Urinary bladder (tissue), 4 donors: Measurements from ENCODE around the gene ACTR6. TPM values are rescaled to one million over a fixed set of nuclear protein-coding genes. Genes with fewer than 3 reads are reported as not detected.

Experiments
- DNase-seq: peaks from one replicate; pipeline ENCODE4 v3.0.0-alpha.2; 2015; ENCODE audit errors: extremely low spot score
- H3K27ac ChIP-seq: one replicate; pipeline ENCODE4 v1.5.1; 2013; ENCODE audit warnings: low read depth, mild to moderate bottlenecking, moderate library complexity
- H3K36me3 ChIP-seq: one replicate; pipeline ENCODE4 v1.6.1; 2013; ENCODE audit warnings: mild to moderate bottlenecking, moderate library complexity; ENCODE audit not compliant: insufficient read depth
- H3K4me1 ChIP-seq: one replicate; pipeline ENCODE4 v1.6.1; 2013; ENCODE audit warnings: mild to moderate bottlenecking, moderate library complexity; ENCODE audit not compliant: insufficient read depth
- H3K4me3 ChIP-seq: one replicate; pipeline ENCODE4 v1.5.1; 2013; ENCODE audit warnings: low read depth, low read length
- WGBS: extraction: QIAGEN DNeasy Blood & Tissue Kit; methylation state at CpG from one replicate; pipeline ENCODE4 v1.1.7; 2013; 5-methylcytosine and 5-hydroxymethylcytosine counted together
- polyA plus RNA-seq: library from polyadenylated mRNA; stranded (reverse); fragments of 200-250 nt; gene quantifications from one replicate; pipeline ENCODE4 v1.2.3, GENCODE V29; 2013
- total RNA-seq: library from RNA; depleted of rRNA; stranded (reverse); fragments of >200 nt; gene quantifications from one replicate; pipeline ENCODE4 v1.2.3, GENCODE V29; 2014
- donor health status: healthy with polysubstance abuse.
- donor health status: healthy.

The ACTR6 gene
- total and polyA plus RNA-seq, 2 donors: 23.5 to 31.8 TPM

- Histone ChIP-seq H3K36me3 (no peaks in the 10 kb centered on the region), H3K4me1 (no peaks in the 10 kb centered on the region), H3K27ac (no peak overlapping the region), H3K4me3 (no peak overlapping the region)
- 86% methylated on average over 13 of the region's 13 CpGs for WGBS
- no peak for DNase-seq
Observed at GRCh38 chr12:100189636-100190394, 10.8 kb upstream of the ACTR6 start.

- Histone ChIP-seq H3K36me3 (no peaks in the 10 kb centered on the region), H3K4me1 (no peaks in the 10 kb centered on the region), H3K4me3 (no peak overlapping the region), H3K27ac (no peak overlapping the region)
- DNase-seq: no peak
- 96% methylated on average over 1 of the region's 1 CpG for WGBS
Observed at GRCh38 chr12:100193085-100193484, 7.5 kb upstream of the ACTR6 start.

- WGBS: 92% methylated on average over 4 of the region's 4 CpGs
Observed at GRCh38 chr12:100197486-100197885, 3.1 kb upstream of the ACTR6 start.

GRCh38 chr12:100199023-100199346 is 1.6 kb upstream of the ACTR6 start:
- H3K27ac ChIP-seq: no peak overlapping the region
- WGBS: 43% methylated on average over 6 of the region's 6 CpGs
- H3K36me3 ChIP-seq: no peaks in the 10 kb centered on the region
- peak overlapping the region; percentile 93 for H3K4me3 ChIP-seq
- no peaks in the 10 kb centered on the region for H3K4me1 ChIP-seq
- DNase-seq: no peak

More at GRCh38 chr12:100197486-100197885, 3.1 kb upstream of the ACTR6 start:
- Histone ChIP-seq H3K4me1 (no peaks in the 10 kb centered on the region), H3K27ac (no peak overlapping the region), H3K36me3 (no peaks in the 10 kb centered on the region), H3K4me3 (no peak overlapping the region)
- no peak for DNase-seq

GRCh38 chr12:100199347-100200149 is 1.1 kb upstream of the ACTR6 start:
- H3K4me1 ChIP-seq: no peaks in the 10 kb centered on the region
- peak overlapping the region; percentile 72 for H3K27ac ChIP-seq
- H3K36me3 ChIP-seq: no peaks in the 10 kb centered on the region
- H3K4me3 ChIP-seq: peak overlapping the region; percentile 93
- DNase-seq: no peak
- under 1% methylated on average over 79 of the region's 79 CpGs for WGBS

- DNase-seq: no peak
- H3K36me3 ChIP-seq: no peaks in the 10 kb centered on the region
- H3K4me1 ChIP-seq: no peaks in the 10 kb centered on the region
- WGBS: 85% methylated on average over 24 of the region's 24 CpGs
- H3K4me3 ChIP-seq: peak overlapping the region; percentile 93
- H3K27ac ChIP-seq: no peak overlapping the region
Observed at GRCh38 chr12:100201604-100202423, 1.2 kb downstream of the ACTR6 start.

- Histone ChIP-seq H3K4me1 (no peaks in the 10 kb centered on the region), H3K4me3 (no peak overlapping the region), H3K27ac (no peak overlapping the region), H3K36me3 (peaks cover 2% of the 10 kb centered on the region)
- 95% methylated on average over 2 of the region's 2 CpGs for WGBS
- no peak for DNase-seq
Observed at GRCh38 chr12:100207311-100207710, 6.7 kb downstream of the ACTR6 start.

- H3K4me3 ChIP-seq: no peak overlapping the region
- 96% methylated on average over 5 of the region's 5 CpGs for WGBS
- peaks cover 2% of the 10 kb centered on the region for H3K36me3 ChIP-seq
- H3K27ac ChIP-seq: no peak overlapping the region
- no peaks in the 10 kb centered on the region for H3K4me1 ChIP-seq
- DNase-seq: no peak
Observed at GRCh38 chr12:100208834-100209233, 8.2 kb downstream of the ACTR6 start.

GRCh38 chr12:100211698-100212097 is 11.1 kb downstream of the ACTR6 start:
- WGBS: 92% methylated on average over 2 of the region's 2 CpGs
- Histone ChIP-seq H3K4me3 (no peak overlapping the region), H3K4me1 (no peaks in the 10 kb centered on the region), H3K36me3 (peaks cover 4% of the 10 kb centered on the region), H3K27ac (no peak overlapping the region)
- DNase-seq: no peak

GRCh38 chr12:100213016-100213891 is 12.6 kb downstream of the ACTR6 start:
- WGBS: 93% methylated on average over 5 of the region's 5 CpGs
- no peak for DNase-seq
- Histone ChIP-seq H3K4me3 (no peak overlapping the region), H3K4me1 (no peaks in the 10 kb centered on the region), H3K36me3 (peaks cover 4% of the 10 kb centered on the region), H3K27ac (no peak overlapping the region)

- 95% methylated on average over 2 of the region's 2 CpGs for WGBS
- Histone ChIP-seq H3K36me3 (peaks cover 4% of the 10 kb centered on the region), H3K4me1 (no peaks in the 10 kb centered on the region), H3K4me3 (no peak overlapping the region), H3K27ac (peak overlapping the region; percentile 45)
- no peak for DNase-seq
Observed at GRCh38 chr12:100214518-100214917, 13.9 kb downstream of the ACTR6 start.

GRCh38 chr12:100215209-100215608 is 14.6 kb downstream of the ACTR6 start:
- no peak overlapping the region for H3K27ac ChIP-seq
- H3K4me3 ChIP-seq: no peak overlapping the region
- H3K4me1 ChIP-seq: no peaks in the 10 kb centered on the region
- 60% methylated on average over 1 of the region's 1 CpG for WGBS
- no peak for DNase-seq
- peaks cover 6% of the 10 kb centered on the region for H3K36me3 ChIP-seq

- no peaks in the 10 kb centered on the region for H3K4me1 ChIP-seq
- no peak overlapping the region for H3K4me3 ChIP-seq
- WGBS: 96% methylated on average over 4 of the region's 4 CpGs
- H3K36me3 ChIP-seq: peaks cover 6% of the 10 kb centered on the region
- no peak overlapping the region for H3K27ac ChIP-seq
- no peak for DNase-seq
Observed at GRCh38 chr12:100216337-100216736, 15.7 kb downstream of the ACTR6 start.
